GM20000 (cell line): ENCODE data around the gene RORC.

Experiments
- DNase-seq: peaks from one replicate; pipeline ENCODE4 v3.0.0; 2012; ENCODE audit warnings: low spot score
- TF ChIP-seq, protein P1 (sequence below): IDR thresholded peaks from 2 replicates; pipeline ENCODE4 v1.5.1; 2012; ENCODE audit warnings: mild to moderate bottlenecking, control low read depth; ENCODE audit errors: extremely low read depth, missing control alignments

RORC gene

DNA sequence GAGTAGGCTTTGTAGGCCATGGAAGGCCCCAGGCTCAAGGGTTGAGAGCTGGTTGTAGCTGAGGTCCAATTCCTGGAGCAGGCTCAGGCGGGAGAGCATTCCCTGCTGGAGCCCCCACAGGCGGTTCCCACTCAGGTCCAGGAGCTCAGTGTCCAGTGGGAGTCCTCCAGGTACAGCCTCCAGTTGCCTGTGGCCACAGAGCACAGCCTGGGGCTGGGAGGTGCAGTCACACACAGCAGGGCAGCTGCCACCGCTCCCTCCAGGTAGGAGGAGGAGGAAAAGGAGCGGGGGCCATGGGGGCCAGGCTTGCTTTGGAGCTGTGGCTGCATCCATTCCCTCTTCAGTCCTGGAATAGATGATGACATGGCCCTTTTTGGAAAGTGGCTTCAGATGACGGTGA lies 29.2 kb downstream of the RORC start:
- DNase-seq = no peak
- TF ChIP-seq, protein P1, sequence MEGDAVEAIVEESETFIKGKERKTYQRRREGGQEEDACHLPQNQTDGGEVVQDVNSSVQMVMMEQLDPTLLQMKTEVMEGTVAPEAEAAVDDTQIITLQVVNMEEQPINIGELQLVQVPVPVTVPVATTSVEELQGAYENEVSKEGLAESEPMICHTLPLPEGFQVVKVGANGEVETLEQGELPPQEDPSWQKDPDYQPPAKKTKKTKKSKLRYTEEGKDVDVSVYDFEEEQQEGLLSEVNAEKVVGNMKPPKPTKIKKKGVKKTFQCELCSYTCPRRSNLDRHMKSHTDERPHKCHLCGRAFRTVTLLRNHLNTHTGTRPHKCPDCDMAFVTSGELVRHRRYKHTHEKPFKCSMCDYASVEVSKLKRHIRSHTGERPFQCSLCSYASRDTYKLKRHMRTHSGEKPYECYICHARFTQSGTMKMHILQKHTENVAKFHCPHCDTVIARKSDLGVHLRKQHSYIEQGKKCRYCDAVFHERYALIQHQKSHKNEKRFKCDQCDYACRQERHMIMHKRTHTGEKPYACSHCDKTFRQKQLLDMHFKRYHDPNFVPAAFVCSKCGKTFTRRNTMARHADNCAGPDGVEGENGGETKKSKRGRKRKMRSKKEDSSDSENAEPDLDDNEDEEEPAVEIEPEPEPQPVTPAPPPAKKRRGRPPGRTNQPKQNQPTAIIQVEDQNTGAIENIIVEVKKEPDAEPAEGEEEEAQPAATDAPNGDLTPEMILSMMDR = no peak

DNA sequence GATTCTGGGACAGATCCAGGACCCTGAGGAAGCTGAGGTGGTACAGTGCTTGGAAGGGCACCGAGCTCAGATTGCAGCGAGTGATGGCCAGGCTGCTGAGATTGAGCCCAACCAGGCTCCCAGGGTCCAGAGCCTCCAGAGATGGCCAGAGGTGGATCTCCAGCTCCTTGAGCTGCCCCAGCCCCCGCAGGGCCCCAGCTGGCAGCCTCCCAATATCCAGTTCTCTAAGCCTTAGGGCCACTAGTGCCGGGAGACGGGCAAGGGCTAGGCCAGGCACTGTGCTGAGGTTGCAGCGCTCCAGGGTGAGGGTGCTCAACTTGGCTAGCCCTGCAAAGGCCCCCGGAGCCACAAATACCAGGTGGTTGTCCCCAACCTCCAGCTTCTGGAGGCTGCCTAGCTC lies 29.8 kb downstream of the RORC start:
- TF ChIP-seq, protein P1 = no peak
- no peak for DNase-seq

DNA sequence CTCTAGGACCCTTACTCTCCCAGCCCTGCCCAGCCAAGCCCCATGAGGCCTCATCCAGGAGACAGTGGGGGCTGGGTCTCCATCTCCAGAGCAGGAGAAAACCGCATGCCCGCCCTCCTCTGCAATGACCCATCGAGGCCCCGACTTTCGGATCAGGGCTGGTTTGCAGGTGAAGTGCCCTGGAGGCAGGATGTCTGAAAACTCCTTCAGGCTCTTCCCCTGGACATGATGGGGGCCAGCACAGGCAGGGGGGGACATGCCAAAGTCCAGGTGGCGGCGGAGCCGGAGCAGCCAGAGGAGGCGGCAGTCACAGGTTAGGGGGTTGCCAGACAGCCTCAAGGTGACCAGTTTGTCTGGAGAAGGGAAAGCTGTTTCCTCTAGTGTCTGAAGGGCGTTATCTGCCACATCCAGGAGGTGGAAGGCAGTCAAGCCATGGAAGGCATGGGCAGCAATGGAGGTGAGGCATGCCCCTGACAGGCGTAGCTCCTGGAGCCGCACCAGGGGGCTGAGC lies 30.2 kb downstream of the RORC start:
- no peak for DNase-seq
- TF ChIP-seq, protein P1 = no peak

DNA sequence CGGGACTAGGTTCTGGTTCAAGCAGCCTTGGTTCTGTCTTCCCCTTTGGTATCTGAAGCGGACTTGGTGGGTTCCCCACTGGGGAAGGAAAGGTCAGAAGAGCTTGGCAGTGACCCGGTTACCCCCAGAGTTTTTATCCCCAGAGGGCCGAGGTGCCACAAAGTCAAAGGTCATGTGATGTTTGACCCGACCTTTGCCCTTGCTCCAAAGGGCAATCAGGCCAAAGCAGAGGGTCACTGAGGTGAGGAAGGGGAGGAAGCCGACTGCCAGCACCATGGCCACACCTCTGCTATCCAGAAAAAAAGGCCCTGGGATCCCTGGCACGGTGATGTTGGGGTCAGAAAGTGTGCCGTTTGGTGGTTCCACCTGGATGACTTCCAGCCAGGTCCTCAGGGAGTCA lies 30.8 kb downstream of the RORC start:
- TF ChIP-seq, protein P1 = no peak
- no peak for DNase-seq

DNA sequence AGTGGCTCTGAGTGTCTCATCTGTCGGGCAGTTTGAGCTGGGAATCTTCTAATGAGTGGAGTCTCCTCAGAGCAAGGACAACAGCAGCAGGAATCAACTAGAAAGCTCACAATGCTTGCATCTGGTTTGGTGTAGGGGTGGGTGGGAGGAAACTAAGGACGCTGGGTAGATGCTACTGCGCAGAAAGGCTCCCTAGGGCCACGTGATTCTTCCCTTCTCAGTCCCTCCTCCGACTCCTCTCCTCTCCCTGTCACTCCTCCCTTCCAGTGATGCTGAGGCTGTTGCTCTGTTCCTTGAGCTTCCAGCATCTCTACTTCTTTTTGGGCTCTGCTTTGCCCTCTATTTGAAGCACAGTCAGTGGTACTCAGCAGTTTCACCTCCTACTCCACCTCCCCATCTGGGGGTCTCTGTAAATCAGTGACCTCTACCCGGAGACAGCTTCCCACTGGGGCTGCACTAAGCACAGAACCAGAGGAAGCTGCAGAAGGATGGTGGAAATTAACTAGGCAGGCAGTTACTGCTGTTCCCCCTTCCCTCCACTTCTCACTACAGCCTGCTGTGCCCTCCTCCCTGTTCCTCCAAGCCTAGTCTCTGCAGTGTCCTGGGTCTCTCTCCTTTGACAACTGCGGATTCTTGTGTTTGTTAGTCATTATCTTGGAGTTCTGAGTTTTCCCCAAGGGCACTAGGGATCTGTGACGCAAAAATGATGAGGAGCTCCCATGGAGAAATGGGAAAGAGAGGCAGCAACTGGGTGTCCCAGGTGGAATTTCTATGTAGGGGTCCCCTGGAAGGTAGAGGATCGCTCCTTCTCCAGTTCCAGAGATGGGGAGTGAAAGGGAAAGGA lies 32.2 kb downstream of the RORC start:
- DNase-seq = no peak
- TF ChIP-seq, protein P1 = no peak

DNA sequence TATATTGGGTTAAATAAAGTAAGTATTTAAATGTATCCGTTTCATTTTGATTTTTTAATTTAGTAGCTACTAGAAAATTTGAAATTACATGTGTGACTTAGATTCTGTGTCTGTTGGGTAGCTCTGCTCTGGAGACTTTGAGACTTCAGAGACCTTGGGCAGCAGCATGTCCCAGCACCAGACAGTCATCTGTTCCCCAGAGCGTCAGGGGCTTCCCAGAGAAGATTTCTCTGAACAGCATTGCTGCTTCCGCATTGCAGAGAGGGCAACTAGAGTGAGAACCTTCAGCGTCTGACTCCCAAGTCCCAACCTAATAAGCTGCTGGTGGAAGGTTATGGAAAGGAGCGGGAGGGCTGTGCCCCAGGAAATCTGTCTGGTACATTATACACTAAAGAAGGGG lies 33.0 kb downstream of the RORC start:
- TF ChIP-seq, protein P1 = no peak
- no peak for DNase-seq

DNA sequence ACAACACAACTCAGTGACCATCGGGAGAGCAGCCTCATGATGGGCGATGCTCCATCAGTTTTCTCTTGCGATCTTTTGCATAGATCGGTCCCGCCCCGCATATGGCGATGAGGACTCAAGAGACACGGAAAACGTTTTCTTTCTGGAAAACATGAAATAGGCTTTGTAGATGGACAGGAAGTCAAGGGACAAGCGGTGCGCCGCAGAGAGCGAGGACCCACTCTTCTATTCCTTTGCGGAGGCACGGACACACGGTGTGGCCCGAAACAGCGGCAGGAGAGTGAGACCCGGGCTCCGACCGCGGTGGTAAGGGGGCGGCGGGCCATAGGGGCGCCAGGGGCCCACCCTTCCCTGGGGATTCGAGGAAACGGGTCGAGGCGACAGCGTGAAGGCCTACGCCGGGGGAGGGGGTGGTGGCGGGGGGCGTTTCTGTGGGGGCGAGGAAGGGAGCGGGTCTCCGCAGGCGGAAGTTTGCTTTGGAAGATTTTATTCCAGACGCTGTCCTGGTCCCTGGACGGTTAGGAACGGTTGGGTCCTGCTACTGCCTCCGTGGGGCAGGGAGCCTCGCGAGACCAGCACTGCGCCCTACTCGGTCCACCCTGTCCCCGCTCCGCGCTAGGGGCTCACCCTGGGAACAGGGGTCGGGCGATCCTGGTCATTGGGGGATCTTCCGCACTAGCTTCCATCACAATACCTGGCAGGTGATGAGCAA lies 40.5 kb downstream of the RORC start:
- no peak for DNase-seq
- TF ChIP-seq, protein P1 = no peak
